Adrenal gland (tissue), 12 donors: ENCODE data around the gene ELF2. TPM values are rescaled to one million over a fixed set of nuclear protein-coding genes. Genes with fewer than 3 reads are reported as not detected.

Experiments
- DNase-seq, 7 donors: peaks; one replicate each; pipeline ENCODE4 v3.0.0-alpha.2; 2019 to 2020
- H3K27ac ChIP-seq, 5 donors: fragments of 200-600 bp; sonication (generic) in 4 of 5; 1 replicate in 3 of 5; 2 replicates in 2 of 5; pipeline versions ENCODE4 v1.5.1 to v1.8.0; 2016 to 2020; ENCODE audit warnings: mild to moderate bottlenecking in 1 of 5
- H3K27me3 ChIP-seq: fragments of 200-600 bp; 2 replicates; pipeline ENCODE4 v1.8.0; 2021
- H3K36me3 ChIP-seq, 2 donors: fragments of 200-600 bp; replicated peaks in 1 of 2; 1 replicate in 1 of 2; 2 replicates in 1 of 2; pipeline versions ENCODE4 v1.5.1 to v1.8.0; 2018 to 2022
- H3K4me1 ChIP-seq, 2 donors: fragments of 200-600 bp; replicated peaks in 1 of 2; 1 replicate in 1 of 2; 2 replicates in 1 of 2; pipeline versions ENCODE4 v1.5.1 to v1.8.0; 2018 to 2021
- H3K4me3 ChIP-seq, 4 donors: fragments of 200-600 bp; sonication (generic) in 3 of 4; one replicate each; pipeline ENCODE4 v1.5.1; 2016 to 2018
- H3K9me3 ChIP-seq, 3 donors: fragments of 200-600 bp; sonication (generic) in 1 of 3; replicated peaks in 1 of 3; 1 replicate in 2 of 3; 2 replicates in 1 of 3; pipeline versions ENCODE4 v1.5.1 to v1.8.0; 2016 to 2021
- POLR2A ChIP-seq, 2 donors: fragments of 450-650 bp; IDR thresholded peaks; one replicate each; pipeline ENCODE4 v1.6.1; 2017; ENCODE audit warnings: antibody characterized with exemption in 2 of 2, mild to moderate bottlenecking in 2 of 2, moderate library complexity in 1 of 2
- WGBS, 4 donors: extraction: QIAGEN DNeasy Blood & Tissue Kit in 2 of 4; methylation state at CpG; one replicate each; pipeline versions ENCODE4 v1.1.5 to v1.1.7; 2013 to 2017; 5-methylcytosine and 5-hydroxymethylcytosine counted together
- intact Hi-C, 2 donors: fragments of 100-400 bp; cut with DNase I; formaldehyde crosslinking; loops; one replicate each; pipeline versions ENCODE4 v1.14.1 to v1.15.0; 2022 to 2023
- polyA plus RNA-seq, 3 donors: library from polyadenylated mRNA; stranded (reverse); fragments of 200-250 nt in 2 of 3; fragments of 350-450 nt in 1 of 3; fragmentation: Illumina TruSeq in 1 of 3; extraction: RNeasy Lipid Tissue Mini Kit (QIAGEN cat#74804) in 1 of 3; gene quantifications; one replicate each; pipeline ENCODE4 v1.2.3, GENCODE V29; 2013 to 2014
- total RNA-seq, 9 donors: library from RNA; depleted of rRNA in 4 of 9; stranded (reverse); fragments of >200 nt in 4 of 9; fragments of 120-200 nt in 1 of 9; fragmentation: NEBNext Ultra II Directional in 1 of 9; extraction: Animal tissue kit (Norgen Biotek cat#: 25700) in 1 of 9; gene quantifications; one replicate each; pipeline versions ENCODE4 v1.1.0 to v1.2.4, GENCODE V29; 2013 to 2023
- TF ChIP-seq, protein P1 (sequence below), 6 experiments: fragments of 450-650 bp in 4 of 6; fragments of 200-600 bp in 2 of 6; sonication (generic) in 1 of 6; IDR thresholded peaks; 1 replicate in 5 of 6; 2 replicates in 1 of 6; pipeline versions ENCODE4 v1.5.1 to v1.8.0; 2016 to 2021; ENCODE audit warnings: antibody characterized with exemption in 6 of 6, mild to moderate bottlenecking in 2 of 6, moderate library complexity in 1 of 6
- donor health status: healthy with polysubstance abuse.
- donor health status: Bipolar disorder and iron deficiency.
- donor health status: DM: yes; HTN: yes; CAD: no.
- donor health status: DM: no; HTN: no; CAD: no.
- donor health status: DM: no; HTN: no; CAD: no.
- donor health status: DM: yes; HTN: yes; CAD: no.

The ELF2 gene
- total and polyA plus RNA-seq, 12 donors, result 14.0 to 54.4 (median 26.6) TPM

DNA sequence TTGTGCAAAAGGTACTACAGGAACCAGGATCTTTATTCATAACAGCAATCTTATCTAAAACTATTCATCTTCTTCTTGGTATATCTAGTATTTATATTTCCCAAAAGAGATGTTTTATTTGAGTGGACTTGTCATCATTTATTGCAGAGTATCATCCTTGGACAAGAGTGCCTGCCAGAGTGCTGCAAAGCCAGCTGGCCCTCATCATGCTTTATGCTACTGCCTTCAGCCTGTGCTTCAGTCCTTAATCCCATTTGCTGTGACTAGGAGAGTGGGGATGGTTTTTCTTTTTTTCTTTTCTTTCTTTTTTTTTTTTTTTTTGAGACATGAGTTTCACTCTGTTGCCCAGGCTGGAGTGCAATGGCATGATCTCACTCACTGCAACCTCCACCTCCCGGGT lies 33.5 kb upstream of the ELF2 start:
- intact Hi-C loops, result no loop called here
- 67 to 90% (median 81%) methylated on average over 1 of the region's 1 CpG for WGBS, 4 donors
- no peaks in the 10 kb centered on the region for H3K9me3 ChIP-seq
- TF ChIP-seq, protein P1, sequence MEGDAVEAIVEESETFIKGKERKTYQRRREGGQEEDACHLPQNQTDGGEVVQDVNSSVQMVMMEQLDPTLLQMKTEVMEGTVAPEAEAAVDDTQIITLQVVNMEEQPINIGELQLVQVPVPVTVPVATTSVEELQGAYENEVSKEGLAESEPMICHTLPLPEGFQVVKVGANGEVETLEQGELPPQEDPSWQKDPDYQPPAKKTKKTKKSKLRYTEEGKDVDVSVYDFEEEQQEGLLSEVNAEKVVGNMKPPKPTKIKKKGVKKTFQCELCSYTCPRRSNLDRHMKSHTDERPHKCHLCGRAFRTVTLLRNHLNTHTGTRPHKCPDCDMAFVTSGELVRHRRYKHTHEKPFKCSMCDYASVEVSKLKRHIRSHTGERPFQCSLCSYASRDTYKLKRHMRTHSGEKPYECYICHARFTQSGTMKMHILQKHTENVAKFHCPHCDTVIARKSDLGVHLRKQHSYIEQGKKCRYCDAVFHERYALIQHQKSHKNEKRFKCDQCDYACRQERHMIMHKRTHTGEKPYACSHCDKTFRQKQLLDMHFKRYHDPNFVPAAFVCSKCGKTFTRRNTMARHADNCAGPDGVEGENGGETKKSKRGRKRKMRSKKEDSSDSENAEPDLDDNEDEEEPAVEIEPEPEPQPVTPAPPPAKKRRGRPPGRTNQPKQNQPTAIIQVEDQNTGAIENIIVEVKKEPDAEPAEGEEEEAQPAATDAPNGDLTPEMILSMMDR (IDR thresholded peaks at IDR 0.05), result no peak
- no peak for TF ChIP-seq POLR2A (IDR thresholded peaks at IDR 0.05)
- H3K27me3 ChIP-seq, result no peaks in the 10 kb centered on the region
- no peak overlapping the region for H3K27ac ChIP-seq
- H3K4me3 ChIP-seq, result no peak overlapping the region
- no peaks in the 10 kb centered on the region for H3K36me3 ChIP-seq
- peaks cover 12 to 26% of the 10 kb centered on the region in 2 donors for H3K4me1 ChIP-seq
- peak in 5 of 7 donors; percentile 26 to 65 (median 35) for DNase-seq

DNA sequence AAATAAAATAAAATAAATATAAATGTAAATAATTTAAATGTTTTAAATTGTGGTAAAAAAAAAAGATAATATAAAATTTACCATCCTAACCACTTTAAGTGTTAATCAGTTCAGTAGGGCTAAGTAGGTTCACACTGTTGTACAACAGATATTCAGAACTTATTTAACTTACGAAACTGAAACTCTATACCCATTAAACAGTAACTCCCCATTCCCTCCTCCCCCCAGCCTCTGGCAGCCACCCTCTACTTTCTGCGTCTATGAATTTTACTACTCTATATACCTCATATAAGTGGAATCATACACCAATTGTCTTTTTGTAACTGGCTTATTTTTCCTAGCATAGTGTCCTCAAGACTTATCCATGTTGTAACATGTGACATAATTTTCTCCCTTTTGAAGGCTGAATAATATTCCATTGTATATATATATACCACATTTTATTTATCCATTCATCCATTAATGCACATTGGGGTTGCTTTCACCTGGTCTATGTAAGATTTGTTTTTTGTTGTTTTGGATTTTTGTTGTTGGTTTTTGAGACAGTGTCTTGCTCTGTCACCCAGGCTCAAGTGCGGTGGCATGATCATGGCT lies 32.5 kb upstream of the ELF2 start:
- intact Hi-C loops, result loop anchor here in 1 of 2 donors (10.0 kb wide), 1 partner anchor 185 kb away; no protein-coding TSS in a partner anchor
- TF ChIP-seq POLR2A (IDR thresholded peaks at IDR 0.05), result no peak
- TF ChIP-seq, protein P1 (IDR thresholded peaks at IDR 0.05), result no peak
- Histone ChIP-seq H3K27ac (no peak overlapping the region), H3K36me3 (no peaks in the 10 kb centered on the region), H3K9me3 (no peaks in the 10 kb centered on the region), H3K4me3 (no peak overlapping the region), H3K4me1 (peaks cover 12 to 25% of the 10 kb centered on the region in 2 donors), H3K27me3 (no peaks in the 10 kb centered on the region)
- DNase-seq, result peak in 1 of 7 donors; percentile 7
- 86 to 99% (median 91%) methylated on average over 3 of the region's 3 CpGs for WGBS, 4 donors

DNA sequence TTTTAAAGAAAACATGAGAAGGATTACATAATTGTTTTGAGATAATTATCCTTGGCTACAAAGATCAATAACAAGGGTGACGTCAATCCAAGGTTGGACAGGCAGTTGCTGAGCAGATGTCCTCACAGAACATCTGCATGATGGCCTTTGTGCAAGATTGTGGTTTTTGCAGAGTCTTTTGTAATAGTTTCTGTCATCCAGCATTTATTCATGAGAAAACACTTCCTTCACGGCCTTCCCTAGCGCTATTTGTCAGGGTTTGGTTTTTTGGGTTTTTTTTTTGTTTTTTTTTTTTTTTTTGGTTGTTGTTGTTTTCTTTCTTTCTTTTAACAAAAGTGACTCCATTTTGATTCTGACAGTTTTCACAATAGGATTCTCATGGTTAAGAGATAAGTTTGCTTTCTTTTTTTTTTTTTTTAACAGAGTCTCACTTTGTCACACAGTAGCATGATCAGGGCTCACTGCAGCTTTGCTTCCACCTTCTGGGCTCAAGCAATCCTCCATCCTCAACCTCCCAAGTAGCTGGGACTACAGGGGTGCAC lies 31.5 kb upstream of the ELF2 start:
- H3K4me1 ChIP-seq, result peaks cover 12 to 18% of the 10 kb centered on the region in 2 donors
- no peak for TF ChIP-seq POLR2A (IDR thresholded peaks at IDR 0.05)
- TF ChIP-seq, protein P1 (IDR thresholded peaks at IDR 0.05), result no peak
- H3K36me3 ChIP-seq, result no peaks in the 10 kb centered on the region
- no peaks in the 10 kb centered on the region for H3K27me3 ChIP-seq
- WGBS, 4 donors, result 7 to 15% (median 12%) methylated on average over 3 of the region's 3 CpGs
- peak; percentile 43 to 84 (median 57) for DNase-seq
- H3K4me3 ChIP-seq, result no peak overlapping the region
- H3K27ac ChIP-seq, result peak overlapping the region in 4 of 5 donors; percentile 1 to 90 (median 66)
- intact Hi-C loops, result loop anchor here in 1 of 2 donors (10.0 kb wide), 1 partner anchor 186 kb away; no protein-coding TSS in a partner anchor
- H3K9me3 ChIP-seq, result no peaks in the 10 kb centered on the region

DNA sequence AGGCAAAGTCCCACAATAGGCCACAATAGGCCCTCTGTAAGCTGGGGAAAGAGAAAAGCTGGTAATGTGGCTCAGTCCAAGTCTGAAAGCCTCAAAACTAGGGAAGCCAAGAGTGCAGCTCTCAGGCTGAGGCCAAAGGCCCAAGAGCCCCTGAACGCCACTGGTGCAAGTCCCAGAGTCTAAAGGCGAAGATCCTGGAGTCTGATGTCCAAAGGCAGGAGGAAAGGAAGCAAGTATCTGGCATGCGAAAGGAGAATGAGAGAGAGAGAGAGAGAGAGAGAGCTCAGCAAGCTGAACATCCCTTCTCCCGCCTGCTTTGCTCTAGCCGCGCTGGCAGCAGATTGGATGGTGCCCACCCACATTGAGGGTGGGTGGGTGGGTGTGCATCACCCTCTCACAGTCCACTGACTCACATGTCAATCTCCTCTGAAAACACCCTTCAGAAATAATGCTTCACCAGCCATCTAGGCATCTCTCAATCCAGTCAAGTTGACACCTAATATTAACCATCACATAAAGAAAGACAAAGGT lies 30.9 kb upstream of the ELF2 start:
- Histone ChIP-seq H3K4me3 (no peak overlapping the region), H3K36me3 (no peaks in the 10 kb centered on the region), H3K27ac (peak overlapping the region; percentile 1 to 90 (median 69)), H3K9me3 (no peaks in the 10 kb centered on the region), H3K27me3 (no peaks in the 10 kb centered on the region), H3K4me1 (peaks cover 12 to 18% of the 10 kb centered on the region in 2 donors)
- TF ChIP-seq, protein P1 (IDR thresholded peaks at IDR 0.05), result no peak
- TF ChIP-seq POLR2A (IDR thresholded peaks at IDR 0.05), result no peak
- 54 to 90% (median 78%) methylated on average over 5 to 6 of the region's 6 CpGs for whole genome bisulfite sequencing, 4 donors
- DNase-seq, result peak in 1 of 7 donors; percentile 46
- intact Hi-C loops, result loop anchor here in 1 of 2 donors (10.0 kb wide), 1 partner anchor 187 kb away; no protein-coding TSS in a partner anchor
